ELR (cell line): ENCODE data around the gene C4orf50.

ENCODE experiments used
- DNase-seq: peaks from one replicate; pipeline ENCODE4 v3.0.0-alpha.2; 2015; ENCODE audit warnings: low read depth

The C4orf50 gene

GRCh38 chr4:5943561-5943960 is 74.7 kb downstream of the C4orf50 start:
- no peak for DNase-seq

- DNase-seq, result no peak
These were observed 75.3 kb downstream of the C4orf50 start for GRCh38 chr4:5942947-5943346.

GRCh38 chr4:5941601-5942000 is 76.6 kb downstream of the C4orf50 start:
- no peak for DNase-seq

- DNase-seq, result peak; percentile 2
These were observed 77.6 kb downstream of the C4orf50 start for GRCh38 chr4:5940470-5941203.

GRCh38 chr4:5933996-5934831 is 84.0 kb downstream of the C4orf50 start:
- DNase-seq, result no peak

GRCh38 chr4:5933116-5933515 is 85.1 kb downstream of the C4orf50 start:
- DNase-seq, result no peak

GRCh38 chr4:5932035-5932568 is 86.1 kb downstream of the C4orf50 start:
- no peak for DNase-seq

GRCh38 chr4:5931526-5931925 is 86.7 kb downstream of the C4orf50 start:
- no peak for DNase-seq

GRCh38 chr4:5930876-5931275 is 87.4 kb downstream of the C4orf50 start:
- DNase-seq, result no peak

- DNase-seq, result no peak
These were observed 87.8 kb downstream of the C4orf50 start for GRCh38 chr4:5930456-5930855.

- DNase-seq, result no peak
These were observed 89.3 kb downstream of the C4orf50 start for GRCh38 chr4:5928844-5929420.

- DNase-seq, result no peak
These were observed 90.0 kb downstream of the C4orf50 start for GRCh38 chr4:5928274-5928673.

GRCh38 chr4:5927747-5928146 is 90.5 kb downstream of the C4orf50 start:
- DNase-seq, result no peak

GRCh38 chr4:5927116-5927515 is 91.1 kb downstream of the C4orf50 start:
- DNase-seq, result no peak

- no peak for DNase-seq
These were observed 91.6 kb downstream of the C4orf50 start for GRCh38 chr4:5926598-5926997.

- DNase-seq, result no peak
These were observed 92.6 kb downstream of the C4orf50 start for GRCh38 chr4:5925419-5926200.

- DNase-seq, result no peak
These were observed 93.6 kb downstream of the C4orf50 start for GRCh38 chr4:5924461-5925125.

- peak; percentile 3 for DNase-seq
These were observed 94.9 kb downstream of the C4orf50 start for GRCh38 chr4:5923376-5923775.

- no peak for DNase-seq
These were observed 95.7 kb downstream of the C4orf50 start for GRCh38 chr4:5922556-5922955.

- no peak for DNase-seq
These were observed 96.2 kb downstream of the C4orf50 start for GRCh38 chr4:5921981-5922380.
